HL-60 (cell line): Measurements from ENCODE around the gene CCR9.

Source experiments
- DNase-seq, 2 experiments: peaks; one replicate each; pipeline ENCODE4 v3.0.0-alpha.2; 2010 to 2020; ENCODE audit warnings: low read depth in 1 of 2, low spot score in 1 of 2
- H3K27ac ChIP-seq: fragments of 250-450 bp; sonication (Bioruptor Pico); replicated peaks from 2 replicates; pipeline ENCODE4 v1.5.1; 2020; ENCODE audit warnings: mild to moderate bottlenecking, moderate library complexity
- H3K27me3 ChIP-seq: fragments of 250-450 bp; sonication (Bioruptor Pico); 2 replicates; pipeline ENCODE4 v1.5.1; 2021; ENCODE audit warnings: mild to moderate bottlenecking, moderate library complexity; ENCODE audit not compliant: insufficient read depth, poor library complexity, severe bottlenecking
- H3K4me3 ChIP-seq: replicated peaks from 2 replicates; pipeline ENCODE4 v1.5.1; 2011; ENCODE audit warnings: mild to moderate bottlenecking, control low read depth, low read length; ENCODE audit not compliant: insufficient read depth
- CTCF ChIP-seq: IDR thresholded peaks from one replicate; pipeline ENCODE4 v1.5.1; 2011; ENCODE audit warnings: low read length, control low read depth, inconsistent platforms; ENCODE audit not compliant: insufficient read depth
- GABPA ChIP-seq: IDR thresholded peaks from 2 replicates; pipeline ENCODE4 v1.6.1; 2012; ENCODE audit warnings: low read depth
- POLR2AphosphoS5 ChIP-seq: IDR thresholded peaks from 2 replicates; pipeline ENCODE4 v1.6.1; 2012; ENCODE audit warnings: low read depth
- SPI1 ChIP-seq: IDR thresholded peaks from 2 replicates; pipeline ENCODE4 v1.6.1; 2012; ENCODE audit warnings: low read depth, mild to moderate bottlenecking, borderline replicate concordance
- long read RNA-seq: library from polyadenylated mRNA; unstranded; transcript quantifications from one replicate; pipeline ENCODE4 v2.0.0, GENCODE V29; 2020
- TF ChIP-seq, protein P1 (sequence below): IDR thresholded peaks from 2 replicates; pipeline ENCODE4 v1.6.1; 2012; ENCODE audit warnings: low read depth; ENCODE audit not compliant: insufficient replicate concordance

The CCR9 gene, protein sequence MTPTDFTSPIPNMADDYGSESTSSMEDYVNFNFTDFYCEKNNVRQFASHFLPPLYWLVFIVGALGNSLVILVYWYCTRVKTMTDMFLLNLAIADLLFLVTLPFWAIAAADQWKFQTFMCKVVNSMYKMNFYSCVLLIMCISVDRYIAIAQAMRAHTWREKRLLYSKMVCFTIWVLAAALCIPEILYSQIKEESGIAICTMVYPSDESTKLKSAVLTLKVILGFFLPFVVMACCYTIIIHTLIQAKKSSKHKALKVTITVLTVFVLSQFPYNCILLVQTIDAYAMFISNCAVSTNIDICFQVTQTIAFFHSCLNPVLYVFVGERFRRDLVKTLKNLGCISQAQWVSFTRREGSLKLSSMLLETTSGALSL
- long read RNA-seq, partial matches to known transcripts: 0 of 1 reads
- long read RNA-seq, other reads (novel, unspliced or antisense): 1 of 1 reads

DNA sequence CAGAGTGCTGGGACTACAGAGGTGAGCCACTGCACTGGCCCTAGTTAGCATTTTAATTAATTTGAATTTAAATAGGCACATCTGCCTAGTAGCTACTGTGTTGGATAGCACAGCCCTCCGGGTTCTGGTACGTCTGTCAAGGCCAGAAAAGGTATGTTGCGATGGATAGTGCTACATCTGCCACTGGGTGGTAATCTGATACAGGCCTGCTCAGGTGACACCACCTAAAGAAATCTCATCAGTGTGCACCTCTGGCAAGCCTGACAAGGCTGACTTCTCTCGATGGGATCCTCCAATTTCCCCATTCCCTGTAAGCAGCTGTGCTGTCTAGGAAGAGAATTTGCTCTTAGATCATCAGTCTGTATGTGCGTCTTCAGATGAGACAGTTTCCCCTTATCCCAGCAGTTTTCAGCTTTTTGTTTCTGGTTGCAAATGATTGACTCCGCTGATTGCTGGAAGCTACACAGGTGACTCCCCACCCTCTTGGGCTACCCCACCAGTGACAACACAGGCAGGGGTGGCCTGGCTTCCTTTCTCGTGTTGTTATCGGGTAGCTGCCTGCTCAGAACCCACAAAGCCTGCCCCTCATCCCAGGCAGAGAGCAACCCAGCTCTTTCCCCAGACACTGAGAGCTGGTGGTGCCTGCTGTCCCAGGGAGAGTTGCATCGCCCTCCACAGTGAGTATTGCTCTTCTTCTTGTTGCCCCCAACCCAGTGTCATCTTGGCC, at the start of gene CCR9:
Gene CCR9, plus strand, starts transcription at position 565 of the 727 bp plus-strand sequence. CDS start 8,391 bp downstream, outside the sequence.
- H3K4me3 ChIP-seq: no peak within 1 kb of the TSS
- H3K27me3 ChIP-seq: no peaks in the 10 kb centered on the region
- TF ChIP-seq POLR2AphosphoS5 (no peak), GABPA (no peak), SPI1 (no peak), CTCF (no peak)
- TF ChIP-seq, protein P1, sequence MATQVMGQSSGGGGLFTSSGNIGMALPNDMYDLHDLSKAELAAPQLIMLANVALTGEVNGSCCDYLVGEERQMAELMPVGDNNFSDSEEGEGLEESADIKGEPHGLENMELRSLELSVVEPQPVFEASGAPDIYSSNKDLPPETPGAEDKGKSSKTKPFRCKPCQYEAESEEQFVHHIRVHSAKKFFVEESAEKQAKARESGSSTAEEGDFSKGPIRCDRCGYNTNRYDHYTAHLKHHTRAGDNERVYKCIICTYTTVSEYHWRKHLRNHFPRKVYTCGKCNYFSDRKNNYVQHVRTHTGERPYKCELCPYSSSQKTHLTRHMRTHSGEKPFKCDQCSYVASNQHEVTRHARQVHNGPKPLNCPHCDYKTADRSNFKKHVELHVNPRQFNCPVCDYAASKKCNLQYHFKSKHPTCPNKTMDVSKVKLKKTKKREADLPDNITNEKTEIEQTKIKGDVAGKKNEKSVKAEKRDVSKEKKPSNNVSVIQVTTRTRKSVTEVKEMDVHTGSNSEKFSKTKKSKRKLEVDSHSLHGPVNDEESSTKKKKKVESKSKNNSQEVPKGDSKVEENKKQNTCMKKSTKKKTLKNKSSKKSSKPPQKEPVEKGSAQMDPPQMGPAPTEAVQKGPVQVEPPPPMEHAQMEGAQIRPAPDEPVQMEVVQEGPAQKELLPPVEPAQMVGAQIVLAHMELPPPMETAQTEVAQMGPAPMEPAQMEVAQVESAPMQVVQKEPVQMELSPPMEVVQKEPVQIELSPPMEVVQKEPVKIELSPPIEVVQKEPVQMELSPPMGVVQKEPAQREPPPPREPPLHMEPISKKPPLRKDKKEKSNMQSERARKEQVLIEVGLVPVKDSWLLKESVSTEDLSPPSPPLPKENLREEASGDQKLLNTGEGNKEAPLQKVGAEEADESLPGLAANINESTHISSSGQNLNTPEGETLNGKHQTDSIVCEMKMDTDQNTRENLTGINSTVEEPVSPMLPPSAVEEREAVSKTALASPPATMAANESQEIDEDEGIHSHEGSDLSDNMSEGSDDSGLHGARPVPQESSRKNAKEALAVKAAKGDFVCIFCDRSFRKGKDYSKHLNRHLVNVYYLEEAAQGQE: no peak
- DNase-seq: no peak
- H3K27ac ChIP-seq: no peak within 1 kb of the TSS

- DNase-seq: no peak
- no peak overlapping the region for H3K27ac ChIP-seq
- TF ChIP-seq, protein P1: no peak
- no peaks in the 10 kb centered on the region for H3K27me3 ChIP-seq
- H3K4me3 ChIP-seq: no peak overlapping the region
Measured at GRCh38 chr3:45838466-45838865, 47.9 kb upstream of the CCR9 start.

DNA sequence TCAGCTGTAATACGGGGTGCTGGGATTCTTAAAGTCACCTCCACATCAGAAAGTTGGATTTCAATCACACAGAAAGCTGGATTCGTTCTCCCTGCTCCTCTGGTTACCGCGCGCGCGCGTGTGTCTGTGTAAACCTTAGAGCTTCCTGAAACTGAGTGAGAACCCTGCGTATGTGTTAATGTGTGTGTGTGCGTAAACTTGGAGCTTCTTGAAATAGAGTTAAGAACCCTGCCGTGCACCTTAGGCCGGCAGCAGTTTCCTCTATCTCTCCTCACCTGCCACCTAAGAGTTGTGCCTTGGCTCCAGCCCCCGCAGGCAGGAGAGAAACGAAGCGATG, 45.0 kb upstream of the CCR9 start:
- peak; percentile 15 to 68 for DNase-seq
- H3K27ac ChIP-seq: peak overlapping the region; percentile 96
- no peaks in the 10 kb centered on the region for H3K27me3 ChIP-seq
- peak overlapping the region; percentile 81 for H3K4me3 ChIP-seq
- TF ChIP-seq, protein P1: no peak
- TF ChIP-seq CTCF (no peak), POLR2AphosphoS5 (no peak; the same call in 1 of the 2 replicates), SPI1 (no peak), GABPA (no peak)
